HFF-Myc (cell line): Measurements from ENCODE around the gene PKM.

Experiments
- DNase-seq: peaks from one replicate; pipeline ENCODE4 v3.0.0-alpha.2; 2011; ENCODE audit warnings: low read depth; ENCODE audit errors: extremely low read depth
- H3K4me3 ChIP-seq: replicated peaks from 2 replicates; pipeline ENCODE4 v1.5.1; 2011; ENCODE audit warnings: low read depth, mild to moderate bottlenecking, control low read depth, low read length
- TF ChIP-seq, protein P1 (sequence below): IDR thresholded peaks from 2 replicates; pipeline ENCODE4 v1.5.1; 2012; ENCODE audit warnings: mild to moderate bottlenecking, low read depth, low read length, control low read depth; ENCODE audit errors: missing control alignments

PKM gene

DNA sequence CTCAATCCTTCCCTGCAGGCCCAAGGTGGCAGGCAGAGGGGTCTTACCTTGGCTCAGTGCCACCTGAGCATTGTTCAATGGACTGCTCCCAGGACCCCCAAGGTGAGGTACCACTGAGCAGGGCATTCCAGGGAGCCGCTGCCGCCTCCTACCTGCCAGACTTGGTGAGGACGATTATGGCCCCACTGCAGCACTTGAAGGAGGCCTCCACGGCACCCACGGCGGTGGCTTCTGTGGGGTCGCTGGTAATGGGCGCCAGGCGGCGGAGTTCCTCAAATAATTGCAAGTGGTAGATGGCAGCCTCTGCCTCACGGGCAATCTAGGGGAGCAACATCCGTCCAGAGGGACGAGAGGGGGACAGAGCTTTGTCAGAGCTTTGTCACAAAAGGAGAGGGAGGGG lies 28.7 kb downstream of the PKM start:
- DNase-seq: no peak
- H3K4me3 ChIP-seq: no peak overlapping the region
- TF ChIP-seq, protein P1, sequence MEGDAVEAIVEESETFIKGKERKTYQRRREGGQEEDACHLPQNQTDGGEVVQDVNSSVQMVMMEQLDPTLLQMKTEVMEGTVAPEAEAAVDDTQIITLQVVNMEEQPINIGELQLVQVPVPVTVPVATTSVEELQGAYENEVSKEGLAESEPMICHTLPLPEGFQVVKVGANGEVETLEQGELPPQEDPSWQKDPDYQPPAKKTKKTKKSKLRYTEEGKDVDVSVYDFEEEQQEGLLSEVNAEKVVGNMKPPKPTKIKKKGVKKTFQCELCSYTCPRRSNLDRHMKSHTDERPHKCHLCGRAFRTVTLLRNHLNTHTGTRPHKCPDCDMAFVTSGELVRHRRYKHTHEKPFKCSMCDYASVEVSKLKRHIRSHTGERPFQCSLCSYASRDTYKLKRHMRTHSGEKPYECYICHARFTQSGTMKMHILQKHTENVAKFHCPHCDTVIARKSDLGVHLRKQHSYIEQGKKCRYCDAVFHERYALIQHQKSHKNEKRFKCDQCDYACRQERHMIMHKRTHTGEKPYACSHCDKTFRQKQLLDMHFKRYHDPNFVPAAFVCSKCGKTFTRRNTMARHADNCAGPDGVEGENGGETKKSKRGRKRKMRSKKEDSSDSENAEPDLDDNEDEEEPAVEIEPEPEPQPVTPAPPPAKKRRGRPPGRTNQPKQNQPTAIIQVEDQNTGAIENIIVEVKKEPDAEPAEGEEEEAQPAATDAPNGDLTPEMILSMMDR: no peak

DNA sequence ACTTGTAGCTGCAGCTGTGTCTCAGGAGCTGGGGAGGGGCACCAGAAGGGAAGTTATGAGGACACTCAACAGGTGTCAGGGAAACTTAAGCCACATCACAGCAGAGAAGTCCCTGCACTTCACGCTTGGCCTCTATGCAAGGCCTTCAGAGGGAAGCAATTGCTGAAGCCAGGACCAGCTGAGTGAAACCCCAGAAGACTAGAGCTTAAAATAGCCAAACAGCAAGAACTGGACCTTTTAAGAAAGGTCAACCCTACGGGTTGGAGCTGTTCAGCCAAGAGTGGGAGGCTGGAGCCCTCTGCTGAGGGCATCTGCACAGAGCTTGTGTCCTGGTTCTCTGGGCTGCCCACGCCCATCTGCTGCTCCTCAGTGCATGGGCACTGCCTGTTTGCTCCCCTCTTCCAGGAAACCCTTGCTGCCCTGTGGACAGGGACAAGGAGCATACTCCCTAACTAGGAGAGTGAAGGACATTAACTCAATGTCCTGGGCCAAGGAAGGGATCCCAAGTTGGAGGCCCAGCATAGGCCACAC lies 29.5 kb downstream of the PKM start:
- H3K4me3 ChIP-seq: no peak overlapping the region
- TF ChIP-seq, protein P1: no peak
- no peak for DNase-seq

DNA sequence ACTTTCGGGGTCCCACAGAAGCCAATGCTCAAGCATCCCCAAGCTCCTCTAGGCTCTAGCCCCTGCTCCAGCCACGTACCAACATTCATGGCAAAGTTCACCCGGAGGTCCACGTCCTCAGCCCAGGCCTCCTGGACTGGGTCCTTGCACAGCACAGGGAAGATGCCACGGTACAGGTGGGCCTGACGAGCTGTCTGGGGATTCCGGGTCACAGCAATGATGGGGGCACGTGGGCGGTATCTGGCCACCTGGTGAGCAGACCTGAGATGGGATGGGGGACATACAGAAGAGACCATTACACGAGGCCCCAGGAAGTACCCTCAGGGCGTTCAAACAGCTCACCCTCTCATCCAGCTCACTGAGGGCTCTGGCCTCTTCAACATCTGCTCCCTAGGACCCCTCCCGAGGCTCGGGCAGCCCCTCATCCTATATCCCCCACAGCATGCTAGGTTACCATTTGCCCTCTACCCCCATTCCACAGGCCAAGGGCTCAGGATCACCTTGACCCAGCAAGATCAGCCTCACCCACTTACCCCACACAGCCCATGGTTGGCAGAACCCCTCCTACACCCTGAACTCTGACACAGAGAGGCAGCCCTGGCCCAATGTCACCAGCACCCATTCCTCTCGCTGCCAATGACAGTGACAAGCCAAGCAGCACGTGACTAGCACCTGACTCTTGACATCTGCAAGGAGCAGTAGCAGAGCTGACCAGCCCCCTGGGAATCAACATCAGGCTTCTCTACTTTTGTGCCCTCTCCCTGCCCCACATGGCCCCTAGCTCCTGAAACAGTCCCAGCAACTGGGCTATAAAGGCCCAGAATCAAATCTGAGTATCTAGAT lies 30.4 kb downstream of the PKM start:
- TF ChIP-seq, protein P1: no peak
- no peak for DNase-seq
- no peak overlapping the region for H3K4me3 ChIP-seq

DNA sequence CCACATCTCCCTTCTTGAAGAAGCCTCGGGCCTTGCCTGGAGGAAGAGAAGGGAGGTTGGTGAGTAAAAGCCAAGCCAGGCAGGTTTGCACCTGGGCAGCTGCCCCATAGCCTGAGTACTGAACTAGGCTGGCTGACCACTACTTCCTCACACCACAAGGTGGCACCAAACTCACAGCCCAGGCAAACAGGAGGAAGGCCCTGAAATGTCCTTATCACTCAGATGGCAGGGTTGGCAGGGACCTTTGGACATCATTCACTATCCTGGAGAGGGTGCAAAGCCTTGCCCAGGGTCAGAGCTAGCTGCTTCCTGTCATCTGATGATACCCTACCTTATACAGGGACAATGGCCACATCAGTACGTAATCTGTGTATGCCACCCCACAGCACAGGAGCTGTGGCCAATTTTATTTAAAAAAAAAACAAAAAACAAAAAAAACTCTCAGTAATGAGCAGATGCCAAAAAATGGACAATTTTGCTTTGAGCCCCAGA lies 31.2 kb downstream of the PKM start:
- DNase-seq: peak; percentile 39
- TF ChIP-seq, protein P1: peak; percentile 92
- H3K4me3 ChIP-seq: no peak overlapping the region

DNA sequence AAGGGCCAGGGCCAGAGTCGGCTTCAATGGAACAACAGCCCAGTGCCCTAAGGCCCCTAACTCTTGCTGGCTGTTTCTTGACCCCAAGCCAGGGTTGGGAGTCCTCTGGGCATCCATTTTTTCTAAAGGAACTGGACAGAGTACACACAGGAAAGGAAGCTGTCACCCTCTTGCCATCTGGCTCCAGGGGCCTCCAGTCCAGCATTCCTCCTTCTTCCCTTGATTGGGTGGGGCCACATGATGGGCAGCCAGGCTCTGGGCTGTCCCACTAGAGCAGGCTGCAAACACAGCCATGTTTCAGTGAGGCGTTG lies 31.8 kb downstream of the PKM start:
- TF ChIP-seq, protein P1: no peak
- H3K4me3 ChIP-seq: no peak overlapping the region
- DNase-seq: no peak

DNA sequence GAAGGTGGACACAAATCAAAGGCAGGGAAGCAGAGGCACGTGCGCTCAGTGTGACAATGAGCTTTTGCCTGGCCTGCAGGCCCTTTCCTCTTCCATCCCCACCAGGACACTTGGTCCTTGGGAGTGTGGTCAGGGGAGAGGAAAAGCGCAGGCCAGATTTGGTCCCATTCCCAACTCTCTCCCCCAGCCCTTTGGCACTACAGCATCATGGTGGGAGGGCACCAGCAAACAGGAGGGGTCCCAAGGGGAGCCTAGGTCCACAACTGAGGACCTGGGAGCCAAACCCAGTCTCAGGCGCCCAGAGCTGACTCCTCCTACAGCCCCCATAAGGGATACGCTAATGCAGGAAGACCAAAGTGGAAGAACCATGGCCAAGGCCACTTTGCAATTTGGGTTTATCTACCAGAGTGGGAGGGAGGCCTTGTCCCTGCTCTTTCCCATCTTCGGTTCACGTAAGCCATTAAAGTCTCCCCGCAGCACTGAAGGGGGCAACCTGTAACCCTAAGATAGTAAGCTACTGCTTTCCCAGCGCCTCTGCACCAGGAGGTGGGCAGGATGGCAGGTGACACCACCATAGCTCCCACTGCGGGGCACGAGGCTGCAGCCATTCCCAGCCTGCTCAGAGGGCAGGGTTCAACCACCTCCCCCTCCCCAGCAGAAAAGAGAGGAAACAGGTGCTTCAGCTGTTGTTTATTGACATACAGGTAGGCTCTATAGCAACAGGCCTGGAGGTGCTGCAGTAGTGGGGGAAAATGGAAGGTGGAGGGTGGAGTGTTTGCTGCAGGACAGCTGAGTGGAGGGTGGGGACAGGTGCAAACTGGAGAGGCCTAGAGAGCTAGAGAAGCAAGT lies 32.4 kb downstream of the PKM start:
- no peak for DNase-seq
- no peak overlapping the region for H3K4me3 ChIP-seq
- TF ChIP-seq, protein P1: no peak
